HepG2 (cell line): ENCODE data around the gene PRR30. TPM values are rescaled to one million over a fixed set of nuclear protein-coding genes. Genes with fewer than 3 reads are reported as not detected.

Source experiments
- DMAP1 ChIP-seq: IDR thresholded peaks from 2 replicates; pipeline ENCODE4 v1.6.1; 2016
- HDAC6 ChIP-seq: fragments of 200-600 bp; sonication (generic); IDR thresholded peaks from 2 replicates; pipeline ENCODE4 v1.7.0; 2017; ENCODE audit warnings: mild to moderate bottlenecking, antibody characterized with exemption, low read length, low read depth
- JUND ChIP-seq: sonication (generic); formaldehyde crosslinking; IDR thresholded peaks from 2 replicates; pipeline ENCODE4 v1.8.0; 2022; ENCODE audit warnings: mild to moderate bottlenecking, missing genetic modification reagents
- KDM1A ChIP-seq: IDR thresholded peaks from 2 replicates; pipeline ENCODE4 v1.6.1; 2016; ENCODE audit warnings: missing compliant biosample characterization
- MEIS2 ChIP-seq: sonication (generic); formaldehyde crosslinking; IDR thresholded peaks from 2 replicates; pipeline ENCODE4 v1.9.0; 2021; ENCODE audit warnings: mild to moderate bottlenecking, missing genetic modification reagents
- RFX1 ChIP-seq: fragments of 450-650 bp; IDR thresholded peaks from 2 replicates; pipeline ENCODE4 v1.6.1; 2017
- TBL1XR1 ChIP-seq: fragments of 150-350 bp; IDR thresholded peaks from 2 replicates; pipeline ENCODE4 v1.6.1; 2014; ENCODE audit warnings: borderline replicate concordance, low read length; ENCODE audit not compliant: partially characterized antibody
- U2AF2 ChIP-seq: fragments of 200-400 bp; formaldehyde crosslinking; IDR thresholded peaks from 2 replicates; pipeline ENCODE4 v1.6.1; 2017; ENCODE audit warnings: low read depth, mild to moderate bottlenecking, low read length
- WIZ ChIP-seq: sonication (generic); formaldehyde crosslinking; IDR thresholded peaks from 2 replicates; pipeline ENCODE4 v1.5.1; 2020; ENCODE audit warnings: mild to moderate bottlenecking, missing genetic modification reagents
- ZFAT ChIP-seq: sonication (generic); formaldehyde crosslinking; conservative IDR thresholded peaks from 2 replicates; pipeline ENCODE4 v1.8.1; 2023; ENCODE audit warnings: missing genetic modification reagents, inconsistent platforms
- ZNF337 ChIP-seq: sonication (generic); formaldehyde crosslinking; IDR thresholded peaks from 2 replicates; pipeline ENCODE4 v1.5.1; 2020; ENCODE audit warnings: missing genetic modification reagents, low read depth, mild to moderate bottlenecking, borderline replicate concordance
- ZNF33A ChIP-seq: sonication (generic); formaldehyde crosslinking; IDR thresholded peaks from 2 replicates; pipeline ENCODE4 v1.5.1; 2020; ENCODE audit warnings: missing genetic modification reagents, mild to moderate bottlenecking, moderate library complexity, borderline replicate concordance
- ZNF383 ChIP-seq: sonication (generic); formaldehyde crosslinking; IDR thresholded peaks from 2 replicates; pipeline ENCODE4 v1.4.0; 2020; ENCODE audit warnings: missing genetic modification reagents, mild to moderate bottlenecking, borderline replicate concordance
- ZNF530 ChIP-seq: sonication (generic); formaldehyde crosslinking; IDR thresholded peaks from 2 replicates; pipeline ENCODE4 v1.5.0; 2020; ENCODE audit warnings: low read depth, mild to moderate bottlenecking, missing genetic modification reagents
- ZNF552 ChIP-seq: sonication (generic); formaldehyde crosslinking; IDR thresholded peaks from 2 replicates; pipeline ENCODE4 v1.9.0; 2022; ENCODE audit warnings: missing genetic modification reagents, mild to moderate bottlenecking, borderline replicate concordance
- ZNF704 ChIP-seq: sonication (generic); formaldehyde crosslinking; IDR thresholded peaks from 2 replicates; pipeline ENCODE4 v1.8.1; 2023; ENCODE audit warnings: mild to moderate bottlenecking, inconsistent platforms, moderate library complexity, missing genetic modification reagents, borderline replicate concordance
- ZNF780A ChIP-seq: sonication (generic); formaldehyde crosslinking; IDR thresholded peaks from 2 replicates; pipeline ENCODE4 v1.8.0; 2022; ENCODE audit warnings: mild to moderate bottlenecking, missing genetic modification reagents, moderate library complexity
- ZSCAN29 ChIP-seq: sonication (generic); formaldehyde crosslinking; conservative IDR thresholded peaks from 2 replicates; pipeline ENCODE4 v1.4.0; 2020; ENCODE audit warnings: mild to moderate bottlenecking, missing genetic modification reagents
- polyA plus RNA-seq, 8 experiments: library from polyadenylated mRNA; depleted of rRNA in 3 of 8; stranded (reverse) in 7 of 8; unstranded in 1 of 8; fragments of >200 nt; fragmentation: Illumina TruSeq in 4 of 8; extraction: Trizol in 4 of 8; gene quantifications; 2 replicates each; pipeline versions ENCODE4 v1.2.1 to v1.2.3, GENCODE V29; 2011 to 2016; ENCODE audit warnings: low read depth in 4 of 8, missing spikeins in 1 of 8, mixed read lengths in 1 of 8; ENCODE audit not compliant: insufficient read depth in 1 of 8
- total RNA-seq, 5 experiments: library from RNA; depleted of rRNA; stranded (reverse); fragments of >200 nt; fragmentation: Illumina TruSeq; extraction: Trizol; gene quantifications; 2 replicates each; pipeline ENCODE4 v1.2.3, GENCODE V29; 2016; ENCODE audit warnings: low read depth in 1 of 5
- TF ChIP-seq, protein P1 (sequence below): sonication (generic); formaldehyde crosslinking; conservative IDR thresholded peaks from 2 replicates; pipeline ENCODE4 v1.8.0; 2022; ENCODE audit warnings: mild to moderate bottlenecking, moderate library complexity, missing genetic modification reagents
- TF ChIP-seq, protein P2 (sequence below): sonication (generic); formaldehyde crosslinking; IDR thresholded peaks from 2 replicates; pipeline ENCODE4 v1.8.0; 2022; ENCODE audit warnings: mild to moderate bottlenecking, missing genetic modification reagents
- TF ChIP-seq, protein P3 (sequence below): sonication (generic); formaldehyde crosslinking; conservative IDR thresholded peaks from 2 replicates; pipeline ENCODE4 v1.5.0; 2020; ENCODE audit warnings: missing genetic modification reagents
- TF ChIP-seq, protein P4 (sequence below): sonication (generic); formaldehyde crosslinking; IDR thresholded peaks from 2 replicates; pipeline ENCODE4 v1.4.0; 2020; ENCODE audit warnings: missing genetic modification reagents

PRR30 gene
- total and polyA plus RNA-seq, 2 of the 13 experiments (the other 11 are each of a cell fraction or from before 2014, with no cell fraction given) = not detected

- TF ChIP-seq, protein P1, sequence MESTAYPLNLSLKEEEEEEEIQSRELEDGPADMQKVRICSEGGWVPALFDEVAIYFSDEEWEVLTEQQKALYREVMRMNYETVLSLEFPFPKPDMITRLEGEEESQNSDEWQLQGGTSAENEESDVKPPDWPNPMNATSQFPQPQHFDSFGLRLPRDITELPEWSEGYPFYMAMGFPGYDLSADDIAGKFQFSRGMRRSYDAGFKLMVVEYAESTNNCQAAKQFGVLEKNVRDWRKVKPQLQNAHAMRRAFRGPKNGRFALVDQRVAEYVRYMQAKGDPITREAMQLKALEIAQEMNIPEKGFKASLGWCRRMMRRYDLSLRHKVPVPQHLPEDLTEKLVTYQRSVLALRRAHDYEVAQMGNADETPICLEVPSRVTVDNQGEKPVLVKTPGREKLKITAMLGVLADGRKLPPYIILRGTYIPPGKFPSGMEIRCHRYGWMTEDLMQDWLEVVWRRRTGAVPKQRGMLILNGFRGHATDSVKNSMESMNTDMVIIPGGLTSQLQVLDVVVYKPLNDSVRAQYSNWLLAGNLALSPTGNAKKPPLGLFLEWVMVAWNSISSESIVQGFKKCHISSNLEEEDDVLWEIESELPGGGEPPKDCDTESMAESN = peak; percentile 60; the same call in 1 of the 2 replicates
- no peak for TF ChIP-seq ZNF780A (CRISPR knock-in tag)
- 0 out of 2 replicates have a peak, but pooled peaks have one; percentile 11 for TF ChIP-seq ZNF383
- no peak for TF ChIP-seq KDM1A (CRISPR knock-in tag)
- no peak for TF ChIP-seq TBL1XR1
- TF ChIP-seq ZNF337 (CRISPR knock-in tag) = no peak
- no peak; the same call in 1 of the 2 replicates for TF ChIP-seq JUND
- TF ChIP-seq, protein P2, sequence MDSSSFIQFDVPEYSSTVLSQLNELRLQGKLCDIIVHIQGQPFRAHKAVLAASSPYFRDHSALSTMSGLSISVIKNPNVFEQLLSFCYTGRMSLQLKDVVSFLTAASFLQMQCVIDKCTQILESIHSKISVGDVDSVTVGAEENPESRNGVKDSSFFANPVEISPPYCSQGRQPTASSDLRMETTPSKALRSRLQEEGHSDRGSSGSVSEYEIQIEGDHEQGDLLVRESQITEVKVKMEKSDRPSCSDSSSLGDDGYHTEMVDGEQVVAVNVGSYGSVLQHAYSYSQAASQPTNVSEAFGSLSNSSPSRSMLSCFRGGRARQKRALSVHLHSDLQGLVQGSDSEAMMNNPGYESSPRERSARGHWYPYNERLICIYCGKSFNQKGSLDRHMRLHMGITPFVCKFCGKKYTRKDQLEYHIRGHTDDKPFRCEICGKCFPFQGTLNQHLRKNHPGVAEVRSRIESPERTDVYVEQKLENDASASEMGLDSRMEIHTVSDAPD (CRISPR knock-in tag) = peak; percentile 94
- peak; percentile 91 for TF ChIP-seq DMAP1 (CRISPR knock-in tag)
- no peak for TF ChIP-seq ZNF33A (CRISPR knock-in tag)
- TF ChIP-seq ZNF704 (CRISPR knock-in tag) = no peak
- TF ChIP-seq ZSCAN29 = no peak; the same call in 1 of the 2 replicates
- TF ChIP-seq RFX1 = no peak
- TF ChIP-seq, protein P3, sequence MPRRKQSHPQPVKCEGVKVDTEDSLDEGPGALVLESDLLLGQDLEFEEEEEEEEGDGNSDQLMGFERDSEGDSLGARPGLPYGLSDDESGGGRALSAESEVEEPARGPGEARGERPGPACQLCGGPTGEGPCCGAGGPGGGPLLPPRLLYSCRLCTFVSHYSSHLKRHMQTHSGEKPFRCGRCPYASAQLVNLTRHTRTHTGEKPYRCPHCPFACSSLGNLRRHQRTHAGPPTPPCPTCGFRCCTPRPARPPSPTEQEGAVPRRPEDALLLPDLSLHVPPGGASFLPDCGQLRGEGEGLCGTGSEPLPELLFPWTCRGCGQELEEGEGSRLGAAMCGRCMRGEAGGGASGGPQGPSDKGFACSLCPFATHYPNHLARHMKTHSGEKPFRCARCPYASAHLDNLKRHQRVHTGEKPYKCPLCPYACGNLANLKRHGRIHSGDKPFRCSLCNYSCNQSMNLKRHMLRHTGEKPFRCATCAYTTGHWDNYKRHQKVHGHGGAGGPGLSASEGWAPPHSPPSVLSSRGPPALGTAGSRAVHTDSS = no peak
- no peak for TF ChIP-seq U2AF2
- TF ChIP-seq MEIS2 (CRISPR knock-in tag) = 0 out of 2 replicates have a peak, but pooled peaks have one; percentile 58
- TF ChIP-seq WIZ (CRISPR knock-in tag) = no peak; the same call in 1 of the 2 replicates
- TF ChIP-seq HDAC6 = no peak
- TF ChIP-seq, protein P4, sequence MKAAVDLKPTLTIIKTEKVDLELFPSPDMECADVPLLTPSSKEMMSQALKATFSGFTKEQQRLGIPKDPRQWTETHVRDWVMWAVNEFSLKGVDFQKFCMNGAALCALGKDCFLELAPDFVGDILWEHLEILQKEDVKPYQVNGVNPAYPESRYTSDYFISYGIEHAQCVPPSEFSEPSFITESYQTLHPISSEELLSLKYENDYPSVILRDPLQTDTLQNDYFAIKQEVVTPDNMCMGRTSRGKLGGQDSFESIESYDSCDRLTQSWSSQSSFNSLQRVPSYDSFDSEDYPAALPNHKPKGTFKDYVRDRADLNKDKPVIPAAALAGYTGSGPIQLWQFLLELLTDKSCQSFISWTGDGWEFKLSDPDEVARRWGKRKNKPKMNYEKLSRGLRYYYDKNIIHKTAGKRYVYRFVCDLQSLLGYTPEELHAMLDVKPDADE (CRISPR knock-in tag) = no peak
- TF ChIP-seq ZNF530 = no peak
- TF ChIP-seq ZFAT (CRISPR knock-in tag) = no peak
- TF ChIP-seq ZNF552 (CRISPR knock-in tag) = no peak
Observed at GRCh38 chr2:27092696-27093429, 46.3 kb downstream of the PRR30 start (continued).
